ENCODE data around the gene CRNN.

Gene CRNN

DNA sequence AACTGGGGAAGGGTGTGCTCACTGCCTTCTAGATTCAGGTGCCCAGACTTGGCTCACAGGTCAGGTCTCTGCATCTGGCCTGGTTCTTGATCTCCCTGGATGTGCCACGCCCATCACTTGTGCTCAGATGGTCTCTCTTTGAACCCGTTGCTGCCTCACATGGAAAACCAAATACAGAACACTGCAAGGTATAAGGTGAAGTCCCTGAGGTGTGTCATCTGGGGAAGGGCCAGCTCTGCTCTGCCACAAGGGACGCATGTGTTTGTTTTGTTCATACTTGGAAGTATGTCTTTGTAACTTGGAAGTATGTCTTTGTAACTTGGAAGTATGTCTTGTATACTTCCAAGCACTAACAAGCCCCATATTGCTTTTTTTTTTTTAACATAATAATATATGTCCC, 13.4 kb upstream of the CRNN start:
- TF ChIP-seq, protein P1, sequence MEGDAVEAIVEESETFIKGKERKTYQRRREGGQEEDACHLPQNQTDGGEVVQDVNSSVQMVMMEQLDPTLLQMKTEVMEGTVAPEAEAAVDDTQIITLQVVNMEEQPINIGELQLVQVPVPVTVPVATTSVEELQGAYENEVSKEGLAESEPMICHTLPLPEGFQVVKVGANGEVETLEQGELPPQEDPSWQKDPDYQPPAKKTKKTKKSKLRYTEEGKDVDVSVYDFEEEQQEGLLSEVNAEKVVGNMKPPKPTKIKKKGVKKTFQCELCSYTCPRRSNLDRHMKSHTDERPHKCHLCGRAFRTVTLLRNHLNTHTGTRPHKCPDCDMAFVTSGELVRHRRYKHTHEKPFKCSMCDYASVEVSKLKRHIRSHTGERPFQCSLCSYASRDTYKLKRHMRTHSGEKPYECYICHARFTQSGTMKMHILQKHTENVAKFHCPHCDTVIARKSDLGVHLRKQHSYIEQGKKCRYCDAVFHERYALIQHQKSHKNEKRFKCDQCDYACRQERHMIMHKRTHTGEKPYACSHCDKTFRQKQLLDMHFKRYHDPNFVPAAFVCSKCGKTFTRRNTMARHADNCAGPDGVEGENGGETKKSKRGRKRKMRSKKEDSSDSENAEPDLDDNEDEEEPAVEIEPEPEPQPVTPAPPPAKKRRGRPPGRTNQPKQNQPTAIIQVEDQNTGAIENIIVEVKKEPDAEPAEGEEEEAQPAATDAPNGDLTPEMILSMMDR (IDR thresholded peaks at IDR 0.05; ENCODE audit: control insufficient read depth, extremely low read depth, insufficient read depth), result no peak
- no peak for DNase-seq (ENCODE audit: low read depth)
- H3K4me3 ChIP-seq (ENCODE audit: low read depth, low read length), result no peak overlapping the region

GRCh38 chr1:152426731-152427130, 12.7 kb upstream of the CRNN start:
- no peak for DNase-seq (ENCODE audit: low read depth)
- TF ChIP-seq, protein P1 (IDR thresholded peaks at IDR 0.05; ENCODE audit: control insufficient read depth, extremely low read depth, insufficient read depth), result no peak
- H3K4me3 ChIP-seq (ENCODE audit: low read depth, low read length), result no peak overlapping the region

GRCh38 chr1:152419917-152420316, 5.9 kb upstream of the CRNN start:
- DNase-seq (ENCODE audit: low read depth), result no peak
- TF ChIP-seq, protein P1 (IDR thresholded peaks at IDR 0.05; ENCODE audit: control insufficient read depth, extremely low read depth, insufficient read depth), result no peak
- H3K4me3 ChIP-seq (ENCODE audit: low read depth, low read length), result no peak overlapping the region

- H3K4me3 ChIP-seq (ENCODE audit: low read depth, low read length), result no peak overlapping the region
- TF ChIP-seq, protein P1 (IDR thresholded peaks at IDR 0.05; ENCODE audit: control insufficient read depth, extremely low read depth, insufficient read depth), result no peak
- no peak for DNase-seq (ENCODE audit: low read depth)
Observed at GRCh38 chr1:152415454-152416227, 1.6 kb upstream of the CRNN start.

GRCh38 chr1:152412756-152413155, 1.3 kb downstream of the CRNN start:
- no peak for DNase-seq (ENCODE audit: low read depth)
- TF ChIP-seq, protein P1 (IDR thresholded peaks at IDR 0.05; ENCODE audit: control insufficient read depth, extremely low read depth, insufficient read depth), result no peak
- H3K4me3 ChIP-seq (ENCODE audit: low read depth, low read length), result no peak overlapping the region

GRCh38 chr1:152411134-152411533, 2.9 kb downstream of the CRNN start:
- TF ChIP-seq, protein P1 (IDR thresholded peaks at IDR 0.05; ENCODE audit: control insufficient read depth, extremely low read depth, insufficient read depth), result no peak
- no peak overlapping the region for H3K4me3 ChIP-seq (ENCODE audit: low read depth, low read length)
- DNase-seq (ENCODE audit: low read depth), result no peak

DNA sequence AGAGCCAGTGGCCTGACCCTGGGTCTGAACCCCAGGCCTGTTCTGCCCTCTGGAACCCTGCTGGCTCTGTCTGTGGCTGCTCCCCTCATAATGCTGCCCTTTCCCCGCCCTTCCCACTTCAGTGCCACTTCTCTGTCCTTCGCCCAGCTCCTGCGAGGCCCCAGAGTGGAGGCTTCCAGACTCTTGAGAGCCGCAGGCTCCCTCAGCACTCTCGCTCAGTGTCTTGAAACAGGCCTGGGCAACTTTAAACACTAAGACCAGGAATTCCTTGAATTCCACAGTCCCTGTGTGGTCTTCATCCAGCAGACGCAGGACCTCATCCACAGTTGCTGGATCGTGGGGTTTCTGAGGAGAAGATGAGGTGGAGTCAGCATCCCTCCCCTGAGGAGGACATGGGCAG, 3.5 kb downstream of the CRNN start:
- TF ChIP-seq, protein P1 (IDR thresholded peaks at IDR 0.05; ENCODE audit: control insufficient read depth, extremely low read depth, insufficient read depth), result no peak
- no peak for DNase-seq (ENCODE audit: low read depth)

More for the DNA sequence above, 3.5 kb downstream of the CRNN start:
- H3K4me3 ChIP-seq (ENCODE audit: low read depth, low read length), result no peak overlapping the region
